Mucosa of stomach (tissue), 1 donor: Measurements from ENCODE around the gene HHIP.
"Not testable (repeated sequence)": the region's sequence is repeated elsewhere in the genome, so short reads cannot be mapped to it uniquely, and the experiment has no call there.

Experiments used
- H3K27me3 ChIP-seq: one replicate; pipeline ENCODE4 v1.7.0; 2013; ENCODE audit warnings: mild to moderate bottlenecking, low read length; ENCODE audit not compliant: control insufficient read depth, insufficient read depth
- H3K36me3 ChIP-seq: one replicate; pipeline ENCODE4 v1.7.0; 2013; ENCODE audit warnings: low read length; ENCODE audit not compliant: control insufficient read depth, insufficient read depth
- H3K4me1 ChIP-seq: one replicate; pipeline ENCODE4 v1.7.0; 2013; ENCODE audit warnings: mild to moderate bottlenecking, low read length; ENCODE audit not compliant: control insufficient read depth, insufficient read depth
- H3K4me3 ChIP-seq: one replicate; pipeline ENCODE4 v1.7.0; 2013; ENCODE audit warnings: low read length
- H3K9ac ChIP-seq: one replicate; pipeline ENCODE4 v1.7.0; 2013; ENCODE audit warnings: mild to moderate bottlenecking, low read length, moderate library complexity
- H3K9me3 ChIP-seq: one replicate; pipeline ENCODE4 v1.7.0; 2013; ENCODE audit warnings: mild to moderate bottlenecking, low read length, moderate library complexity; ENCODE audit not compliant: control insufficient read depth
- donor health status: Pancreatic carcinoma.

The HHIP gene

DNA sequence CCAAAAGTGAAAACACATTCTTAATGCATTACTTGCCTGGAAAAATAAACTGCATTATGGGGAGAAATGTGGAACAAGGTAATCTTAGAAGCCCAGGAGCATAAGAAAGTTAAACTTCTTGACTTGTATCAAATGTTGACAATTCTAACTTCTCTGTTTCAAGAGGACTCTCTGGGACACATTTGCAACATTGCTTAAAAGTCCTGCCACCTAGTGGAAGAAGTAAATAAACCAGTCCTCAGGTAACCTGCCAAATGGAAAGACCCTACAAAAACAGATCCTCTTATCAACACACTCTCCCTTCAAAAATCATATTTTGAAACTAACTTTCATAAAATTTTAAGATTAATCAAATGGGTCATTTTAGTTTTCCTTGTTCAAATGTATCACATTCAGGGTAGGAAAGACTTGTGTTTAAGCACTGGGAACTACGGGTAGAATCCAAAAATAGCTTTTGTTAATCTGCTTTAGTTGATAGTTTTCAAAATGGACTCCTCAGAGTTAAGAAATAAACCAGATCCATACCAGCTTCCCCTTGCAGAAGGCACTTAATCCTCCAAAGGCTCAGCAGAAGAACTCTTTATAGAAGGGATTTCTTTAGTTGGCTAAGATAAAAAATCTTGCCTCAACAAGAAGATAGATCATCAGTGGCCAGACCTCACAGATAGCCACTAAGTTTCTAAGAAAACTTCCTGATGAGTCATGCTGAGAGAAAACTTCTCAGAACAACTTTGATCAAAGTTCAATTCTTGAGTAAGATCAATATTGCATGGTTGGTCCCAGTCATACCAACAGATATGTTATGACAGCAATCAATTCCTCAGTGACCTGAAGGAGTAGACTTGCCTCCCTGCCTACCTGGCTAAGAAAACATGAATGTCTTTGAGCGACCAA lies 141.7 kb downstream of the HHIP start:
- H3K27me3 ChIP-seq, result no peaks in the 10 kb centered on the region
- H3K4me3 ChIP-seq, result no peak overlapping the region
- H3K9me3 ChIP-seq, result no peaks in the 10 kb centered on the region
- no peaks in the 10 kb centered on the region for H3K4me1 ChIP-seq
- no peak overlapping the region for H3K9ac ChIP-seq
- no peaks in the 10 kb centered on the region for H3K36me3 ChIP-seq

- no peaks in the 10 kb centered on the region for H3K4me1 ChIP-seq
- H3K4me3 ChIP-seq, result no peak overlapping the region
- H3K9ac ChIP-seq, result no peak overlapping the region
- no peaks in the 10 kb centered on the region for H3K36me3 ChIP-seq
- H3K9me3 ChIP-seq, result no peaks in the 10 kb centered on the region
- no peaks in the 10 kb centered on the region for H3K27me3 ChIP-seq
These were observed 142.5 kb downstream of the HHIP start for GRCh38 chr4:144788469-144788868.

GRCh38 chr4:144791933-144792332 lies 146.0 kb downstream of the HHIP start:
- not testable (repeated sequence) for H3K27me3 ChIP-seq, H3K4me3 ChIP-seq

More at GRCh38 chr4:144791933-144792332, 146.0 kb downstream of the HHIP start:
- not testable (repeated sequence) for H3K4me1 ChIP-seq, H3K9ac ChIP-seq, H3K36me3 ChIP-seq, H3K9me3 ChIP-seq
